Left lobe of liver (tissue), 2 donors: Measurements from ENCODE around the gene GXYLT2. TPM values are rescaled to one million over a fixed set of nuclear protein-coding genes. Genes with fewer than 3 reads are reported as not detected.
"Not testable (repeated sequence)": the region's sequence is repeated elsewhere in the genome, so short reads cannot be mapped to it uniquely, and the experiment has no call there.

ENCODE experiments used
- ATAC-seq: fragments of 200-7000 bp; cut with Tn5 transposase; one replicate; pipeline ENCODE4 v1.9.1; 2020; ENCODE audit warnings: mild to moderate bottlenecking, moderate library complexity
- DNase-seq: peaks from one replicate; pipeline ENCODE4 v3.0.0-alpha.2; 2020; ENCODE audit warnings: low spot score
- total RNA-seq: library from RNA; stranded (reverse); gene quantifications from one replicate; pipeline ENCODE4 v1.2.1, GENCODE V29; 2021
- donor health status: DM: no; HTN: no; CAD: no; lungs with moderate emphysema.
- donor health status: DM: no; HTN: yes; CAD: no.

Gene GXYLT2
- total RNA-seq, 1 donor from 2014 or later = 0.20 TPM

DNA sequence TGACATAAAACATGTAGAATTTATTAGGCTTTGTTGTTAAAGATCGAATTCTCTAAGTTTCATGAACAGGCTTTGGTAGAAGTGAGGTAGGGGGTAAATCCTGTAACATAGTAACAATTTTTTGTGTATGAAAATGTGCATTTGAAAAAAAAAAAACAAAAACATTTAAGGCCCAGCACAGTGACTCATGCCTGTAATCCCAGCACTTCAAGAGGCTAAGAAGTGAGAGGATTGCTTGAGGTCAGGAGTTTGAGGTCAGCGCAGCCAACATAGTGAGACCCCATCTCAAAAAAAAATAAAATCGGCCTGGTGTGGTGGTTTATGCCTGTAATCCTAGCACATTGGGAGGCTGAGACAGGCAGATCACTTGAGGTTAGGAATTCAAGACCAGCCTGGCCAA is 81.9 kb downstream of the GXYLT2 start:
- ATAC-seq (no peak), DNase-seq (no peak)

- DNase-seq (no peak), ATAC-seq (no peak)
These were observed 83.1 kb downstream of the GXYLT2 start for GRCh38 chr3:72970942-72971341.

DNA sequence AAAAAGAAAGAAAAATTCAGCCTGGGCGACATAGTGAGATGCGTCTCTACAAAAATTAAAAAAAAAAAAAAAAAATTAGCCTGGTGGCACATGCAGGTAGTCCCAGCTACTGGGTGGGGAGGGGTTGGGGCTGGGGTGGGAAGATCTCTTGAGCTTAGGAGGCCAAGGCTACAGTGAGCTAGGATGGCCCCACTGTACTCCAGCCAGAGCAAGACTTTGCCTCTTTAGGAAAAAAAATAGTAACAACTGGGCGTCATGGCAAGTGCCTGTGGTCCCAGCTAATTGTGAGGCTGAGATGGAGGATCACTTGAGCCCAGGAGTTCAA is 84.8 kb downstream of the GXYLT2 start:
- ATAC-seq = peak; percentile 53
- DNase-seq = no peak

- ATAC-seq = peak; percentile 90
- DNase-seq = peak; percentile 63
These were observed 85.3 kb downstream of the GXYLT2 start for GRCh38 chr3:72973031-72973723.

- no peak for ATAC-seq
- no peak for DNase-seq
These were observed 85.9 kb downstream of the GXYLT2 start for GRCh38 chr3:72973786-72974185.

- ATAC-seq (no peak), DNase-seq (no peak)
These were observed 87.1 kb downstream of the GXYLT2 start for GRCh38 chr3:72974956-72975355.

DNA sequence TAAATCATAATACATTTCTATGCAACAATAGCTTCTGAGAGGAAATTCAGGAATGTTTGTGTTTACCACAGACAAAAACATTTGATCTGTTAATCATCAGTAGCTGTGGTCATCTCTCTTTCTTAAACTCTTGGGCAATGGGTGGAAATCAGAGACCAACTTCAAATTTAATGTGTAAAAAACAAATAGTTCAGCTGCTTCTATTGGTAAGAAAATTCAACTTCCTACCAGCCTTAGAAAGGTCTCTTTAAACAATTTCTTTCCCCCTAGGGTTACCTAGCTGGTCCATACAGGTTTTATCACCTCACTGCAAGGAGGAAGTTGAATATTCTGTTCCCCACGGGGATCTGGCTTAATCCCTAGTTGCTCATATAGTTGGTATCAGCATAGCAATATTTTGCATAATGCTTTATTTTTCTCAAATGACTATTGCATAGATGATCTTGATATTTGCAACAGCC is 88.5 kb downstream of the GXYLT2 start:
- ATAC-seq = no peak
- DNase-seq = no peak

DNA sequence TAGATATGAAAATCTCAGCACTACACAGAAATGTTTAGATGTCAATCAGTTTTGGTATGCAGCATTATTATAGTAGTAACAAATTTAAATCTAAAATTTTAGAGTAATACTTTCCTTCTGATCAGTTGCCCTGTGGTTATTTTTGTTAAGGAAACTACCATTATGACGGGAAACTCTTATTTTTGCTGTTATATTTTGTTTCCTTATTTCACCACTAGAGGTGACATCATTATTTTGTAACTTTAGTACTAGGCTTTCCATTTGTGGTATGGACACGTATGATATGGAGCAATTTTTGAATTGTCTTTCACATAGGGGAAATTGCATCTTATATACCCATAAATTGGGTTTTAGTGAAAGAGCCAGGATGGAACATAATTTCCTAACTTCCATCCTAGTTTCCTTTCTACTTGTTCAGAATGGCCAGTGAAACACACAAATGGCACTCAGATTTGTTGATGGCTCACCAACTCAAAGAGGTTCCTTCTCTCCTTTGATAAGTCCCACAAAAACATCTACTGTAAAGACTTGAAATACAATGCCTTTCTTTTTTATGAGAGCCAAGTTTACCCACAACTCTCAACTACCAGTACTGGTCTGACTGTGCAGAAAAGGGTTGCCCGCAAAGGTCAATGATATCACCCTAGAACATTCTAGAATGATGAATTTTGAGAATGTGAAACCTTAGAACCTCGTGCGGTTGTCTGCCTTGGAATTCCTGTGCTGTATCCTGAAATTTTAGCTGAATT is 89.4 kb downstream of the GXYLT2 start:
- ATAC-seq = no peak
- DNase-seq = no peak

- no peak for ATAC-seq
- no peak for DNase-seq
These were observed 94.9 kb downstream of the GXYLT2 start for GRCh38 chr3:72982609-72983366.

- ATAC-seq (no peak), DNase-seq (no peak)
These were observed 97.7 kb downstream of the GXYLT2 start for GRCh38 chr3:72985576-72985975.

DNA sequence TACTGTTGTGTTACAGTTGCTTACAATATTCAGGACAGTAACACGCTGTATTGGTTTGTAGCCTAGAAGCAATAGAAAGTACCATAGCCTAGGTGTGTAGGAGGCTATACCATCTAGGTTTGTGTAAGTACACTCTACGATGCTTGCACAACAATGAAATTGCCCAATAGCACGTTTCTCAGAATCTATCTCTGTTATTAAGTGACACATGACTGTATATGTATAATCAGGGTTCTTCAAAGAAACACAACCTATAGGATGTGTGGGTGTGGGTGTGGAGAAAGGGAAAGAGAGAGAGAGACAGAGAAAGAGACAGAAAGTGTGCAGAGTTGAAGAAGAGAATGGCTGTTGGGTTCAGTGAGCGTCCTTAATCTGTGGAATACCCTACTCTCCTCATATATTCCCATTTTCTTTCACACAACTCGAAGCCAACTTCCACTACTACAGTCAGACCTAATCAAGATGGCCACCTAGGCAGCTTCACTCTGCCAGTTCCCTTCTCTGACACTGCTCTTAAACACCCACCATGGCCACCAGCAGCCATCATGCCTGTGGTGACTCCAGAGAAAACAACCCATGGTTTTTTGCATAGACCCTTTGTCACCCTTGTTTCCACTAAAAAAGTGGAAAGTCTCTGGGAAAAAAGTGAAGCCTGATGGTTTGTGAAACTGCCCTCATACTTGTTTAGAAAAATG is 103.0 kb downstream of the GXYLT2 start:
- ATAC-seq = no peak

DNA sequence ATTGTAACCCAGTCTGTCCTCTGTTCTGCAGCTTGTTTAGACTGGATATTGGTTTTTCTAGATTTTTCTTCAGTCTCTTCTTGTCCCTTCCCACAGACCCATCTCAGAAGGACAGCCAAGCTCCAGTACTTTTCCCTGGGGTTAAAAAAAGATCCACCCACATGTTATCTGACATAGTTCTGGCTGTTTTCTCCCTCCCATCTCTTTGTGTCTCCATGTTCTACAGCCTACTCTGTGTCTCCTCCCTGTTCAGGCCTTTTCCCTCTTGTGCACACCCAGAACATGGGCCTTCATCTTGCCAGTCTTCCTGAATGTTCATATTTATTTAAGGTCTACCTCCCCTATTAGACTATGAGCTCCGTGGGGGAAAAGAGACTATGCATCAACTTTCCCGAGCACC is 103.7 kb downstream of the GXYLT2 start:
- DNase-seq = no peak

More for the DNA sequence above, 103.0 kb downstream of the GXYLT2 start:
- DNase-seq = no peak

DNA sequence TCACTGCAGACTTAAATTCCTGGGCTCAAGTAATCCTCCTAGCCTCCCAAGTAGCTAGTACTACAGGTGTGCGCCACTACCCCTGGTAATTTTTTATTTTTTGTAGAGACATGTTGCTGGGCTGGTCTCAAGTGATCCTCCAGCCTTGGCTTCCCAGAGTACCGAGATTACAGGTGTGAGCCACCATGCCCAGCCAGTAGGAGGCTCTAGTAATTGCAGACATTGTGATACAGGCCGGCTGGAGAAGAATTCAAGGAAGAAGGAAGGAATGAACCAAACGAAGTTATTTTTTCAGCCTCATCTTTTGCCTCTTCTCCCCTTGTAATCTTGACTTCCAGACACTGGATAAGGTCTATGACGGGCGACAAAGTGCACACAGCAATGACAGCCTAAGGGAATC is 105.5 kb downstream of the GXYLT2 start:
- no peak for DNase-seq
- no peak for ATAC-seq

More for the DNA sequence above, 103.7 kb downstream of the GXYLT2 start:
- ATAC-seq = no peak

DNA sequence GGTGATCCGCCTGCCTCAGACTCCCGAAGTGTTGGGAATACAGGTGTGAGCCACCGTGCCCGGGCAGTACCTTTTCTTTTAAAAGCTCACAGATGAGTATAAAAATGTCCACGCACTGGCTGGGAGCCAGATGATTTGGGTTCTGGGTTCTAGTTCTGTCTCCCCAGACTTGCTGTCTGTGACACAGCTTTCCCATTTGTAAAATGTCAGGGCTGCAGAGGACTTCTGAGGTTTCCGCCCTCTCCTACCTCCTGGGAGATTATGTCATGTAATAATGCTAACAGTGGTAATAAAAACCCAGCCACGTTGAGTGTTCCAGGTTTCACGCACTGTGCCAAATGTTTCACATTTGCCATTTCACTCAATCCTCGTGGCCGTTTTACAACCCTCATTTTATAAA is 107.5 kb downstream of the GXYLT2 start:
- DNase-seq (no peak), ATAC-seq (no peak)

DNA sequence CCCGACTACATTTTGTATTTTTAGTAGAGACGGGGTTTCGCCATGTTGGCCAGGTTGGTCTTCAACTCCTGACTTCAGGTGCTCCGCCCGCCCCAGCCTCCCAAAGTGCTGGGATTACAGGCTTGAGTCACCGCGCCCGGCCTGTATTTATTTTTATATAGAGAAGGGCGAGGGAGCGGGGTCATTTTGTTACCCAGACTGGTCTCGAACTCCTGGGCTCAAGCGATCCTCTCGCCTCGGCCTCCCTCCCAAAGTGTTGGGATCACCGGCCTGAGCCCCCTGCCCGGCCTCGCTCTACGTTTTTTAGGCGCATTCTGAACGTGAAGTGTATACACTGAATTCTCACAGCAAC is 108.3 kb downstream of the GXYLT2 start:
- no peak for ATAC-seq
- no peak for DNase-seq

DNA sequence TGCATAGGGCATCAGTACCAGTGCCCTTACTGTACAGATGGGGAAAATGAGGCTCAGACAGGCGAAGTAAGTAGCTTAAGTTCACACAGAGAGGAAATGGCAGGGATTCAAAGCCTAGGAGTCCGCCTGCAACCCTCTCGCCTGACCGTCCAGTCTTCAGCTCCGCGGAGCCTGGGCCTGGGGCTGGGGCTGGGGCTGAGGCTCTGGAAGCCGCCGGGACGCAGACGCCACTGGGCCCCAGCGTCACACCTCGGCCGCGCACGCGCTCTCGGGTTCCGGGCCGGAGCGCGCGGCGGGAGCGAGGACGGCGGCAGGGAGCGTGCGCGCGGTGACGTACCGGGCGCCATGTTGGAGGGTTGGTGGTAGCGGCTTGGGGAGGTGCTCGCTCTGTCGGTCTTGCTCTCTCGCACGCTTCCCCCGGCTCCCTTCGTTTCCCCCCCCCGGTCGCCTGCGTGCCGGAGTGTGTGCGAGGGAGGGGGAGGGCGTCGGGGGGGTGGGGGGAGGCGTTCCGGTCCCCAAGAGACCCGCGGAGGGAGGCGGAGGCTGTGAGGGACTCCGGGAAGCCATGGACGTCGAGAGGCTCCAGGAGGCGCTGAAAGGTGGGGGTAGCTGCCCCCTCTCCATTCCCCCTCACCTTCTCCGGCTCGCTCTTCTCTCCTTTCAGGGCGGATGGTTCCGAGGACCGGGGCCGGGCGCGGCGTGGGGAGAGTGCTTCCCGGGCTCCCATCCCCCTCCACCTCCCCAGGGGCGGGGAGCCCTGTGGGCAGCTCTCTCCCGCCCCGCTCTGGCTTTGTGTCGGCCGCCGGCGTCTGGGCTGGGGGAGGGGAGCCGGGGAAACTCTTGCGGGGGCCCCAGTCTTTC is 108.9 kb downstream of the GXYLT2 start, which contains the start of gene PPP4R2:
Gene PPP4R2, plus strand, starts transcription at position 339 of the 861 bp plus-strand sequence. Its CDS starts 227 bp downstream, at position 566.
- DNase-seq = peak; percentile 90
- ATAC-seq = peak; percentile 96

DNA sequence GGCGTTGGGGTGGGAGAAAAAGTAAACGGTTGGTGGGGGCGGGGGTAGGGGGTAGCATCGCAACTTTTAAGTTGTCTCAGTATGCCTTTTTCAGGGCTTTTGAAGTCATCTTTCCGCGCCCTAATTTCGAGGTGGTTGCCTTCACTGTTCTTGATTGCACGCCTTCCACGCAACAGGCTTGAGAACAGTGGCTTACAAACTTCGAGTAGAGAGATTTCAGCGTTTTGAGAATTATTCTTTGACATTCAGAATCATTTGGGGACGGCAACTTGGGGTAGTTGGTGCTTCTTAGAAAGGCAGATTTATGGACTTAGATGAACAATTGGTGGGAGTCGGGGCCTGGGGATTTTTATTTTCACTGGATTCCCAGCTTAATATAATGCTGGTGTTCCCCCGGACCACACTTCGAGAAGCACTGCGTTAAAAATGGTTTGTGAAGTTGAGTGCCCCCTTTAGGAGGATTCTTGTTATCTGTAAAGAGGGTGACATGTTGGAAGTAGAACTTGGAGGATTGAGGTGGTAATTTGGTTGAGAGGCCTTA is 109.6 kb downstream of the GXYLT2 start:
- DNase-seq (no peak), ATAC-seq (peak; percentile 48)

GRCh38 chr3:72998466-72998865 is 110.6 kb downstream of the GXYLT2 start:
- DNase-seq (no peak), ATAC-seq (no peak)

DNA sequence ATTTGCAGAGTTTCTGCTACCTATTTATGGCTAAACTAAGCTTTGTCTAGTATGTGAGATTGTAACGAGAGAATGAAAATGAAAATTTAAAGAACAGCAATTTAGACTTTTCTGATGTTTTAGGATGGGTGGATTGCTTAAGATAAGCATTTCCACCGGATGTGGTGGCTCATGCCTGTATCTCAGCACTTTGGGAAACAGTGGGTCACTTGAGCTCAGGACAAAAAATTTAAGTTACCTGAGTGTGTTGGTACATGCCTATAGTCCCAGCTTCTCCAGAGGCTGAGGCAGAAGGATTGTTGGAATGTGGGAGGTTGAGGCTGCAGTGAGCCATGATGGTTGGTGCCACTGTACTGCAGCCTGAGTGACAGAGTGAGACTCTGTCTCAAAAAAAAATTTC is 112.1 kb downstream of the GXYLT2 start:
- no peak for DNase-seq
- ATAC-seq = no peak

DNA sequence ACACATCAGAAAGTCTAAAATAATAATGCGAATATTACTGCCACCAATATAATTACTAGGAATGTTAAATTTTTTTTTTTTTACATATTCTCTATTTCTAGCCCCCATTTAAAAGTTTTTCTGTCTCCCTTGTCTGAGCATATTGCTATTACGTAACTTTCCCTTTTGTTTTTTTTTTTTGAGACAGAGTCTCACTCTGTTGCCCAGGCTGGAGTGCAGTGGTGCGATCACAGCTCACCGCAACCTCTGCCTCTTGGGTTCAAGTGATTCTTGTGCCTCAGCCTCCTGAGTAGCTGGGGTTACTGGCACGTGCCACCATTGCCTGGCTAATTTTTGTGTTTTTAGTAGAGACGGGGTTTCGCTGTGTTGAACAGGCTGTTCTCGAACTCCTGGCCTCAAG is 115.2 kb downstream of the GXYLT2 start:
- DNase-seq, ATAC-seq: not testable (repeated sequence)
